HepG2 (cell line): ENCODE measurements around the gene TBC1D22A. TPM values are rescaled to one million over a fixed set of nuclear protein-coding genes. Genes with fewer than 3 reads are reported as not detected.
A peak's percentile ranks its signal among the peaks of the same experiment; 100 is the strongest.

Source experiments
- BRCA1 ChIP-seq: sonication (generic); formaldehyde crosslinking; IDR thresholded peaks from 2 replicates; pipeline ENCODE4 v1.4.0; 2020; ENCODE audit warnings: missing genetic modification reagents
- CENPBD1 ChIP-seq: sonication (generic); formaldehyde crosslinking; IDR thresholded peaks from 2 replicates; pipeline ENCODE4 v1.8.0; 2022; ENCODE audit warnings: missing genetic modification reagents, low read depth, mild to moderate bottlenecking, borderline replicate concordance
- HIC2 ChIP-seq: sonication (generic); formaldehyde crosslinking; IDR thresholded peaks from 2 replicates; pipeline ENCODE4 v1.9.0; 2022; ENCODE audit warnings: low read depth, missing genetic modification reagents
- KLF6 ChIP-seq: IDR thresholded peaks from 2 replicates; pipeline ENCODE4 v1.8.0; 2016; ENCODE audit warnings: missing biosample characterization, missing genetic modification reagents
- NFIC ChIP-seq: IDR thresholded peaks from 2 replicates; pipeline ENCODE4 v1.6.1; 2012; ENCODE audit warnings: mild to moderate bottlenecking, low read length, inconsistent platforms
- PHF8 ChIP-seq: sonication (generic); formaldehyde crosslinking; IDR thresholded peaks from 2 replicates; pipeline ENCODE4 v1.5.0; 2020; ENCODE audit warnings: missing genetic modification reagents
- RORA ChIP-seq: sonication (generic); formaldehyde crosslinking; IDR thresholded peaks from 2 replicates; pipeline ENCODE4 v1.5.0; 2020; ENCODE audit warnings: mild to moderate bottlenecking, missing genetic modification reagents, moderate library complexity
- SP5 ChIP-seq: IDR thresholded peaks from 2 replicates; pipeline ENCODE4 v1.6.1; 2016; ENCODE audit warnings: low read depth, borderline replicate concordance
- TBL1XR1 ChIP-seq: fragments of 150-350 bp; IDR thresholded peaks from 2 replicates; pipeline ENCODE4 v1.6.1; 2014; ENCODE audit warnings: borderline replicate concordance, low read length; ENCODE audit not compliant: partially characterized antibody
- XBP1 ChIP-seq: sonication (generic); formaldehyde crosslinking; IDR thresholded peaks from 2 replicates; pipeline ENCODE4 v1.5.0; 2020; ENCODE audit warnings: missing genetic modification reagents
- ZC3H13 ChIP-seq: sonication (generic); formaldehyde crosslinking; IDR thresholded peaks from 2 replicates; pipeline ENCODE4 v1.8.1; 2023; ENCODE audit warnings: mild to moderate bottlenecking, missing genetic modification reagents, moderate library complexity
- ZKSCAN5 ChIP-seq: sonication (generic); formaldehyde crosslinking; IDR thresholded peaks from 2 replicates; pipeline ENCODE4 v1.5.1; 2020; ENCODE audit warnings: mild to moderate bottlenecking, missing genetic modification reagents
- ZMAT3 ChIP-seq: sonication (generic); formaldehyde crosslinking; conservative IDR thresholded peaks from 2 replicates; pipeline ENCODE4 v1.7.0; 2021; ENCODE audit warnings: missing genetic modification reagents
- ZNF17 ChIP-seq: sonication (generic); formaldehyde crosslinking; IDR thresholded peaks from 2 replicates; pipeline ENCODE4 v1.5.0; 2020; ENCODE audit warnings: mild to moderate bottlenecking, missing genetic modification reagents
- ZNF225 ChIP-seq: sonication (generic); formaldehyde crosslinking; IDR thresholded peaks from 2 replicates; pipeline ENCODE4 v1.4.0; 2020; ENCODE audit warnings: mild to moderate bottlenecking, missing genetic modification reagents
- ZNF3 ChIP-seq: IDR thresholded peaks from 2 replicates; pipeline ENCODE4 v1.7.0; 2017; ENCODE audit warnings: inconsistent platforms
- ZNF350 ChIP-seq: sonication (generic); formaldehyde crosslinking; IDR thresholded peaks from 2 replicates; pipeline ENCODE4 v1.4.0; 2020; ENCODE audit warnings: mild to moderate bottlenecking, low read depth, missing genetic modification reagents, borderline replicate concordance
- ZNF605 ChIP-seq: sonication (generic); formaldehyde crosslinking; IDR thresholded peaks from 2 replicates; pipeline ENCODE4 v1.8.0; 2022; ENCODE audit warnings: mild to moderate bottlenecking, missing genetic modification reagents
- ZNF7 ChIP-seq: IDR thresholded peaks from 2 replicates; pipeline ENCODE4 v1.6.1; 2016; ENCODE audit warnings: missing biosample characterization, missing genetic modification reagents
- ZNF773 ChIP-seq: sonication (generic); formaldehyde crosslinking; IDR thresholded peaks from 2 replicates; pipeline ENCODE4 v1.4.0; 2020; ENCODE audit warnings: missing genetic modification reagents, borderline replicate concordance
- ZNF850 ChIP-seq: sonication (generic); formaldehyde crosslinking; conservative IDR thresholded peaks from 2 replicates; pipeline ENCODE4 v1.9.0; 2021; ENCODE audit warnings: mild to moderate bottlenecking, missing genetic modification reagents
- ZSCAN21 ChIP-seq: sonication (generic); formaldehyde crosslinking; IDR thresholded peaks from 2 replicates; pipeline ENCODE4 v1.8.0; 2022; ENCODE audit warnings: mild to moderate bottlenecking, missing genetic modification reagents, moderate library complexity, borderline replicate concordance
- polyA plus RNA-seq, 8 experiments: library from polyadenylated mRNA; depleted of rRNA in 3 of 8; stranded (reverse) in 7 of 8; unstranded in 1 of 8; fragments of >200 nt; fragmentation: Illumina TruSeq in 4 of 8; extraction: Trizol in 4 of 8; gene quantifications; 2 replicates each; pipeline versions ENCODE4 v1.2.1 to v1.2.3, GENCODE V29; 2011 to 2016; ENCODE audit warnings: low read depth in 4 of 8, missing spikeins in 1 of 8, mixed read lengths in 1 of 8; ENCODE audit not compliant: insufficient read depth in 1 of 8
- total RNA-seq, 5 experiments: library from RNA; depleted of rRNA; stranded (reverse); fragments of >200 nt; fragmentation: Illumina TruSeq; extraction: Trizol; gene quantifications; 2 replicates each; pipeline ENCODE4 v1.2.3, GENCODE V29; 2016; ENCODE audit warnings: low read depth in 1 of 5
- TF ChIP-seq, protein P1 (sequence below): conservative IDR thresholded peaks from 2 replicates; pipeline ENCODE4 v1.6.1; 2018; ENCODE audit warnings: missing genetic modification reagents
- TF ChIP-seq, protein P2 (sequence below): sonication (generic); formaldehyde crosslinking; IDR thresholded peaks from 2 replicates; pipeline ENCODE4 v1.4.0; 2020; ENCODE audit warnings: missing genetic modification reagents
- TF ChIP-seq, protein P3 (sequence below): sonication (generic); formaldehyde crosslinking; IDR thresholded peaks from 2 replicates; pipeline ENCODE4 v1.4.0; 2020; ENCODE audit warnings: missing genetic modification reagents

Gene TBC1D22A
- total and polyA plus RNA-seq, 2 of the 13 experiments (the other 11 are each of a cell fraction or from before 2014, with no cell fraction given) = 17.3 to 18.0 TPM

DNA sequence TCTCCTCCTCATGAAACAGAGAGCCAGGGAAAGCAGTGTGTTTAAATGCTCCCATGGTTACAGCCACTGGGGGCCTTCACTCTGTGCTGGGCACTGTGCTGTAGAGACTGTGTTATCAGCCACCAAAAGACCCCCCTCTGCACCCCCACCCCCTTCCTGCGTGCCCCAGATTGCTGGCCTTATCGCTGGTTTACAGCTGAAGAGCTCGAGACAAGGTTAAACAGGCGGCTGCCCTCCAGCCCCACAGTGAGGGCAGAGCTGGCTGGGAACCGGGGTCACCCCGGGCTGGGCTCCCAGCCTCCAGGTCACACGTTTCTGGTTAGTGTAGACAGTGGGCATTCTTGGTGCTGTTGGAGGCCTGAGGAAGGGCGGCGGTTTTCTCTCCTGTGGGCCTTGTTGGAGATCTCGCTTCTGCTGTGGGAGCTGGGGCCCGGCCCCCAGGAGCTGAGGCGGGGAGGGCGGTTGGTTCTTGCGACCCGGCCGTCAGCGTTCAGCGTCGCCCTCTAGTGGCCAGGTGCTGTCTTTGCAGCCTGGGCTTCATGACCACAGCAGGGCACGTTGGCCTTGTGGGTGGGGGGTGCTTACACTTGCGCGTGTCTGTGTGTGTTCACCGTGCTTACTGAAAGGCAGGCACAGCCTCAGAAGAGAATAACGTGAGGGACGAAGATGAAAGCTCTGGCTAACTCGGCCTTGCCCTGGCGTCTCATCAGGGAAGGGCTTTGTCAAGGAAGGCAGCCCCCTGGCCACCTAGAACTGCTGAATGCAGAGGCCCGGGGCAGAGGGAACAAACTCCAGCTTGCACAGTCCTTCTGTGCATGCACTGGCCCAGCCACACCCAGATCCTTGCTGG is 40.8 kb downstream of the TBC1D22A start (continued):
- TF ChIP-seq PHF8 (CRISPR knock-in tag) (peak; percentile 28; the same call in 1 of the 2 replicates), NFIC (no peak), KLF6 (CRISPR knock-in tag) (no peak), XBP1 (no peak), ZNF350 (CRISPR knock-in tag) (peak; percentile 59; the same call in 1 of the 2 replicates), HIC2 (CRISPR knock-in tag) (no peak), ZNF17 (no peak), TBL1XR1 (no peak), ZNF3 (no peak), SP5 (no peak), ZC3H13 (CRISPR knock-in tag) (no peak), ZNF773 (no peak), ZNF7 (CRISPR knock-in tag) (no peak), ZNF605 (CRISPR knock-in tag) (no peak), BRCA1 (CRISPR knock-in tag) (no peak), ZNF850 (CRISPR knock-in tag) (no peak), ZMAT3 (CRISPR knock-in tag) (no peak), CENPBD1 (no peak), RORA (no peak), ZSCAN21 (CRISPR knock-in tag) (no peak), ZNF225 (no peak), ZKSCAN5 (CRISPR knock-in tag) (no peak)
- TF ChIP-seq, protein P1, sequence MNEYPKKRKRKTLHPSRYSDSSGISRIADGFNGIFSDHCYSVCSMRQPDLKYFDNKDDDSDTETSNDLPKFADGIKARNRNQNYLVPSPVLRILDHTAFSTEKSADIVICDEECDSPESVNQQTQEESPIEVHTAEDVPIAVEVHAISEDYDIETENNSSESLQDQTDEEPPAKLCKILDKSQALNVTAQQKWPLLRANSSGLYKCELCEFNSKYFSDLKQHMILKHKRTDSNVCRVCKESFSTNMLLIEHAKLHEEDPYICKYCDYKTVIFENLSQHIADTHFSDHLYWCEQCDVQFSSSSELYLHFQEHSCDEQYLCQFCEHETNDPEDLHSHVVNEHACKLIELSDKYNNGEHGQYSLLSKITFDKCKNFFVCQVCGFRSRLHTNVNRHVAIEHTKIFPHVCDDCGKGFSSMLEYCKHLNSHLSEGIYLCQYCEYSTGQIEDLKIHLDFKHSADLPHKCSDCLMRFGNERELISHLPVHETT (CRISPR knock-in tag) = no peak
- TF ChIP-seq, protein P2, sequence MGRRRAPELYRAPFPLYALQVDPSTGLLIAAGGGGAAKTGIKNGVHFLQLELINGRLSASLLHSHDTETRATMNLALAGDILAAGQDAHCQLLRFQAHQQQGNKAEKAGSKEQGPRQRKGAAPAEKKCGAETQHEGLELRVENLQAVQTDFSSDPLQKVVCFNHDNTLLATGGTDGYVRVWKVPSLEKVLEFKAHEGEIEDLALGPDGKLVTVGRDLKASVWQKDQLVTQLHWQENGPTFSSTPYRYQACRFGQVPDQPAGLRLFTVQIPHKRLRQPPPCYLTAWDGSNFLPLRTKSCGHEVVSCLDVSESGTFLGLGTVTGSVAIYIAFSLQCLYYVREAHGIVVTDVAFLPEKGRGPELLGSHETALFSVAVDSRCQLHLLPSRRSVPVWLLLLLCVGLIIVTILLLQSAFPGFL (CRISPR knock-in tag) = no peak
- TF ChIP-seq, protein P3, sequence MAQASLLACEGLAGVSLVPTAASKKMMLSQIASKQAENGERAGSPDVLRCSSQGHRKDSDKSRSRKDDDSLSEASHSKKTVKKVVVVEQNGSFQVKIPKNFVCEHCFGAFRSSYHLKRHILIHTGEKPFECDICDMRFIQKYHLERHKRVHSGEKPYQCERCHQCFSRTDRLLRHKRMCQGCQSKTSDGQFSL (CRISPR knock-in tag) = peak; percentile 97
